SKM-1 treated with dmso at 0.1 percent for 144 hours (cell line): Measurements from ENCODE around the gene RNASE13.
"Not testable (repeated sequence)": the region's sequence is repeated elsewhere in the genome, so short reads cannot be mapped to it uniquely, and the experiment has no call there.

ENCODE experiments used
- DNase-seq: peaks from one replicate; lab custom pipeline; 2025; ENCODE audit not compliant: unreplicated experiment; lab: John Stamatoyannopoulos, UW

Gene RNASE13

GRCh38 chr14:21042918-21043317, 8.3 kb upstream of the RNASE13 start:
- DNase-seq, result no peak

- no peak for DNase-seq
Measured at GRCh38 chr14:21041676-21042433, 7.2 kb upstream of the RNASE13 start, which contains the start of gene RNASE7. Gene RNASE7, plus strand, starts transcription at chr14:21042362. Its CDS starts 631 bp downstream, at chr14:21042993.

GRCh38 chr14:21040941-21041340, 6.3 kb upstream of the RNASE13 start:
- DNase-seq, result not testable (repeated sequence)

- DNase-seq, result no peak
Measured at GRCh38 chr14:21040370-21040925, 5.8 kb upstream of the RNASE13 start.

- DNase-seq, result peak; percentile 27
Measured at GRCh38 chr14:21039585-21040369, 5.2 kb upstream of the RNASE13 start.

GRCh38 chr14:21038441-21039422, 4.1 kb upstream of the RNASE13 start:
- DNase-seq, result no peak

GRCh38 chr14:21037156-21037555, 2.5 kb upstream of the RNASE13 start:
- DNase-seq, result no peak

GRCh38 chr14:21036751-21037150, 2.1 kb upstream of the RNASE13 start:
- no peak for DNase-seq

GRCh38 chr14:21033133-21033698, 1.4 kb downstream of the RNASE13 start:
- no peak for DNase-seq

GRCh38 chr14:21032326-21033132, 2.1 kb downstream of the RNASE13 start:
- no peak for DNase-seq

GRCh38 chr14:21030531-21030930, 4.1 kb downstream of the RNASE13 start:
- DNase-seq, result no peak

- no peak for DNase-seq
Measured at GRCh38 chr14:21029917-21030316, 4.7 kb downstream of the RNASE13 start, which contains the start of gene TPPP2. Gene TPPP2, plus strand, starts transcription at chr14:21030217. Its CDS starts 365 bp downstream, at chr14:21030582.

GRCh38 chr14:21026988-21027315, 7.7 kb downstream of the RNASE13 start:
- DNase-seq, result no peak

GRCh38 chr14:21026274-21026987, 8.2 kb downstream of the RNASE13 start:
- no peak for DNase-seq

- DNase-seq, result no peak
Measured at GRCh38 chr14:21025371-21026273, 9.0 kb downstream of the RNASE13 start.

GRCh38 chr14:21024585-21025370, 9.8 kb downstream of the RNASE13 start, which contains the start of gene NDRG2:
Gene NDRG2, minus strand, starts transcription at chr14:21025061. Its CDS starts 1,746 bp downstream, at chr14:21023315.
- DNase-seq, result peak; percentile 14
